H1 (cell line): ENCODE measurements around the gene UBE2V1. TPM values are rescaled to one million over a fixed set of nuclear protein-coding genes. Genes with fewer than 3 reads are reported as not detected.

Source experiments
- CHD1 ChIP-seq: IDR thresholded peaks from 2 replicates; pipeline ENCODE4 v1.6.1; 2012; ENCODE audit warnings: low read depth, low read length, improper control_type of control experiment
- CTBP2 ChIP-seq: IDR thresholded peaks from 2 replicates; pipeline ENCODE4 v1.7.0; 2011; ENCODE audit warnings: borderline replicate concordance, mild to moderate bottlenecking, moderate library complexity, mixed read lengths, low read length; ENCODE audit not compliant: insufficient read depth, insufficient read length
- KDM1A ChIP-seq: fragments of 200-600, 300-600 bp; sonication (generic); IDR thresholded peaks from 2 replicates; pipeline ENCODE4 v1.7.1; 2016; ENCODE audit warnings: mild to moderate bottlenecking, low read length, borderline replicate concordance
- RFX5 ChIP-seq: IDR thresholded peaks from 2 replicates; pipeline ENCODE4 v1.6.1; 2011; ENCODE audit warnings: low read depth, low read length, improper control_type of control experiment, borderline replicate concordance
- polyA plus RNA-seq, 7 experiments: library from polyadenylated mRNA; depleted of rRNA in 3 of 7; stranded (reverse) in 5 of 7; unstranded in 2 of 7; fragments of >200 nt in 5 of 7; fragments of 200-250 nt in 2 of 7; gene quantifications; 1 replicate in 5 of 7; 2 replicates in 1 of 7; 4 replicates in 1 of 7; pipeline versions ENCODE4 v1.2.1 to v1.2.3, GENCODE V29; 2011 to 2013; ENCODE audit warnings: missing spikeins in 2 of 7, mixed read lengths in 2 of 7
- total RNA-seq: library from RNA; stranded (reverse); fragmentation: NEBNext Ultra II Directional; extraction: Animal tissue kit (Norgen Biotek cat#: 25700); gene quantifications from 2 replicates; pipeline ENCODE4 v1.2.1, GENCODE V29; 2021

UBE2V1 gene
- total and polyA plus RNA-seq, 2 of the 8 experiments (the other 6 are each of a cell fraction or from before 2014, with no cell fraction given): 141 to 184 TPM

GRCh38 chr20:50066161-50066834 lies 46.7 kb downstream of the UBE2V1 start (continued):
- TF ChIP-seq CHD1: no peak
- TF ChIP-seq RFX5: no peak
- TF ChIP-seq KDM1A: no peak
- TF ChIP-seq CTBP2: no peak
